GM23338 (cell line): ENCODE measurements around the gene RTEL1. TPM values are rescaled to one million over a fixed set of nuclear protein-coding genes. Genes with fewer than 3 reads are reported as not detected.
A peak's percentile ranks its signal among the peaks of the same experiment; 100 is the strongest.
"Not testable (repeated sequence)": the region's sequence is repeated elsewhere in the genome, so short reads cannot be mapped to it uniquely, and the experiment has no call there.

Experiments used
- ATAC-seq: fragments of 200-7000 bp; cut with Tn5 transposase; 3 replicates; pipeline ENCODE4 v1.9.1; 2020
- DNase-seq: peaks from one replicate; pipeline ENCODE4 v3.0.0-alpha.2; 2015; ENCODE audit warnings: low spot score
- H2AFZ ChIP-seq: fragments of 200-600 bp; sonication (generic); 2 replicates; pipeline ENCODE4 v1.8.0; 2016; ENCODE audit warnings: antibody characterized with exemption, mild to moderate bottlenecking, moderate library complexity
- H3F3A ChIP-seq: fragments of 200-600 bp; sonication (generic); replicated peaks from 2 replicates; pipeline ENCODE4 v1.8.0; 2017; ENCODE audit warnings: antibody characterized with exemption, mixed run types, low read depth
- H3K27ac ChIP-seq: fragments of 200-600 bp; sonication (generic); 2 replicates; pipeline ENCODE4 v1.6.1; 2016; ENCODE audit warnings: low read depth
- H3K27me3 ChIP-seq: fragments of 200-600 bp; sonication (generic); 2 replicates; pipeline ENCODE4 v1.8.0; 2016; ENCODE audit warnings: mild to moderate bottlenecking, mixed run types, moderate library complexity; ENCODE audit not compliant: insufficient read depth
- H3K36me3 ChIP-seq: fragments of 200-600 bp; sonication (generic); 2 replicates; pipeline ENCODE4 v1.8.0; 2016; ENCODE audit warnings: mild to moderate bottlenecking; ENCODE audit not compliant: insufficient read depth
- H3K4me1 ChIP-seq: fragments of 200-600 bp; sonication (generic); 2 replicates; pipeline ENCODE4 v1.8.0; 2016; ENCODE audit warnings: mild to moderate bottlenecking, moderate library complexity; ENCODE audit not compliant: insufficient read depth
- H3K4me2 ChIP-seq: fragments of 200-600 bp; sonication (generic); 2 replicates; pipeline ENCODE4 v1.7.1; 2017; ENCODE audit warnings: mixed run types
- H3K4me3 ChIP-seq: fragments of 200-600 bp; sonication (generic); 2 replicates; pipeline ENCODE4 v1.6.1; 2016; ENCODE audit warnings: mixed run types
- H3K79me2 ChIP-seq: fragments of 200-600 bp; sonication (generic); replicated peaks from 2 replicates; pipeline ENCODE4 v1.8.0; 2017; ENCODE audit warnings: mild to moderate bottlenecking; ENCODE audit not compliant: insufficient read depth
- H3K9me2 ChIP-seq: fragments of 200-600 bp; sonication (generic); 2 replicates; pipeline ENCODE4 v1.8.0; 2017; ENCODE audit not compliant: insufficient read depth
- H4K20me1 ChIP-seq: fragments of 200-600 bp; sonication (generic); replicated peaks from 2 replicates; pipeline ENCODE4 v1.8.0; 2017; ENCODE audit warnings: mild to moderate bottlenecking; ENCODE audit not compliant: insufficient read depth
- H3K27ac Mint-ChIP-seq: 2 replicates; pipeline ENCODE4 v1.8.0; 2020; ENCODE audit warnings: inconsistent platforms, mild to moderate bottlenecking, moderate library complexity, mixed read lengths
- H3K27me3 Mint-ChIP-seq: 3 replicates; pipeline ENCODE4 v1.8.0; 2022; ENCODE audit warnings: low read depth, mild to moderate bottlenecking, moderate library complexity, mixed read lengths, inconsistent platforms; ENCODE audit not compliant: insufficient read depth, poor library complexity
- H3K36me3 Mint-ChIP-seq: 3 replicates; pipeline ENCODE4 v1.8.0; 2021; ENCODE audit warnings: low read depth, mild to moderate bottlenecking, inconsistent platforms, moderate library complexity, mixed read lengths
- H3K4me1 Mint-ChIP-seq: 3 replicates; pipeline ENCODE4 v1.8.0; 2020; ENCODE audit warnings: mild to moderate bottlenecking, inconsistent platforms, mixed read lengths
- H3K4me3 Mint-ChIP-seq: 3 replicates; pipeline ENCODE4 v1.8.0; 2021; ENCODE audit warnings: moderate library complexity, mild to moderate bottlenecking, inconsistent platforms, mixed read lengths
- H3K9me3 Mint-ChIP-seq: 3 replicates; pipeline ENCODE4 v1.8.0; 2020; ENCODE audit warnings: moderate library complexity, mild to moderate bottlenecking, inconsistent platforms, mixed read lengths
- CREB1 ChIP-seq: fragments of 250-450 bp; sonication (Bioruptor Pico); IDR thresholded peaks from 2 replicates; pipeline ENCODE4 v1.5.0; 2020; ENCODE audit warnings: low read depth, mild to moderate bottlenecking, moderate library complexity
- ETS1 ChIP-seq: IDR thresholded peaks from 2 replicates; pipeline ENCODE4 v1.6.1; 2016; ENCODE audit warnings: antibody characterized with exemption
- EZH2 ChIP-seq: fragments of 200-600 bp; sonication (generic); IDR thresholded peaks from one replicate; pipeline ENCODE4 v1.8.0; 2017; ENCODE audit warnings: antibody characterized with exemption, mild to moderate bottlenecking, low read depth; ENCODE audit not compliant: unreplicated experiment
- EZH2phosphoT487 ChIP-seq: fragments of 200-600 bp; sonication (generic); IDR thresholded peaks from one replicate; pipeline ENCODE4 v1.8.1; 2018; ENCODE audit warnings: antibody characterized with exemption; ENCODE audit not compliant: unreplicated experiment
- JUNB ChIP-seq: IDR thresholded peaks from one replicate; pipeline ENCODE4 v1.6.1; 2016; ENCODE audit warnings: antibody characterized with exemption; ENCODE audit not compliant: unreplicated experiment
- REST ChIP-seq: IDR thresholded peaks from one replicate; pipeline ENCODE4 v1.6.1; 2018; ENCODE audit warnings: antibody characterized with exemption; ENCODE audit not compliant: unreplicated experiment
- STAT1 ChIP-seq: IDR thresholded peaks from one replicate; pipeline ENCODE4 v1.6.1; 2016; ENCODE audit warnings: antibody characterized with exemption; ENCODE audit not compliant: unreplicated experiment
- polyA plus RNA-seq: library from polyadenylated mRNA; unstranded; fragments of >200 nt; fragmentation: Nextera tagmentation; extraction: Ambion mirVana; gene quantifications from 2 replicates; pipeline ENCODE4 v1.2.1, GENCODE V29; 2016
- total RNA-seq: library from RNA; depleted of rRNA; stranded (reverse); fragments of >200 nt; shearing (Covaris generic); gene quantifications from 2 replicates; pipeline ENCODE4 v1.2.3, GENCODE V29; 2014

The RTEL1 gene
- total and polyA plus RNA-seq, 2 experiments from 2014 or later, result 14.2 to 34.5 TPM

- TF ChIP-seq EZH2phosphoT487, result no peak
- TF ChIP-seq REST, result no peak
- TF ChIP-seq STAT1, result no peak
- no peak for TF ChIP-seq JUNB
- TF ChIP-seq ETS1, result no peak
- no peak for TF ChIP-seq CREB1 (CRISPR knock-in tag)
- no peak for TF ChIP-seq EZH2
Measured at GRCh38 chr20:63659370-63659769, 1.3 kb downstream of the RTEL1 start (continued).

GRCh38 chr20:63660174-63660573, 2.1 kb downstream of the RTEL1 start:
- H3K4me3 Mint-ChIP-seq, result peak overlapping the region; percentile 99
- H3K4me2 ChIP-seq, H4K20me1 ChIP-seq, H3K79me2 ChIP-seq, H3K4me3 ChIP-seq, H3K27ac Mint-ChIP-seq, H3K36me3 ChIP-seq, H3K9me2 ChIP-seq, DNase-seq, H3K9me3 Mint-ChIP-seq, H3K27me3 ChIP-seq, H3K27ac ChIP-seq, H2AFZ ChIP-seq, ATAC-seq, H3K4me1 ChIP-seq, H3F3A ChIP-seq: not testable (repeated sequence)
- peaks cover 31% of the 10 kb centered on the region for H3K36me3 Mint-ChIP-seq
- peaks cover 24% of the 10 kb centered on the region for H3K4me1 Mint-ChIP-seq
- peaks cover 13% of the 10 kb centered on the region for H3K27me3 Mint-ChIP-seq

- H3K4me1 Mint-ChIP-seq, result peaks cover 24% of the 10 kb centered on the region
- Histone ChIP-seq H3K9me2 (no peaks in the 10 kb centered on the region), H3K27ac (no peak overlapping the region), H3K79me2 (peaks cover 8% of the 10 kb centered on the region), H3F3A (peaks cover 4% of the 10 kb centered on the region; the same call in 1 of the 2 replicates), H3K4me1 (peaks cover 7% of the 10 kb centered on the region; the same call in 1 of the 2 replicates), H3K36me3 (no peaks in the 10 kb centered on the region), H3K4me2 (no peak overlapping the region), H3K4me3 (no peak overlapping the region), H4K20me1 (no peaks in the 10 kb centered on the region; the same call in 1 of the 2 replicates), H2AFZ (no peak overlapping the region), H3K27me3 (no peaks in the 10 kb centered on the region)
- H3K27ac Mint-ChIP-seq, result no peak overlapping the region
- DNase-seq (no peak), ATAC-seq (no peak)
- H3K36me3 Mint-ChIP-seq, result peaks cover 31% of the 10 kb centered on the region
- no peak overlapping the region for H3K4me3 Mint-ChIP-seq
- H3K9me3 Mint-ChIP-seq, result no peaks in the 10 kb centered on the region
- H3K27me3 Mint-ChIP-seq, result peaks cover 13% of the 10 kb centered on the region
- TF ChIP-seq REST, result no peak
Measured at GRCh38 chr20:63660622-63661021, 2.5 kb downstream of the RTEL1 start.
